HepG2 (cell line): ENCODE results near the gene LHFPL2. TPM values are rescaled to one million over a fixed set of nuclear protein-coding genes. Genes with fewer than 3 reads are reported as not detected.

Experiments
- ATAC-seq: fragments of 200-7000 bp; cut with Tn5 transposase; 3 replicates; pipeline ENCODE4 v1.9.1; 2020; ENCODE audit warnings: mild to moderate bottlenecking, moderate library complexity
- BruUV-seq: library from RNA; stranded (reverse); fragments of 400-500 nt; replicated peaks from 2 replicates; lab custom pipeline; 2021; lab: Mats Ljungman, UMichigan
- CTCF ChIA-PET: fragments of 300-600 bp; formaldehyde crosslinking; extraction: SDS; loops from one replicate; lab custom pipeline; 2021; ENCODE audit warnings: low total read pairs, inconsistent platforms, low intra/inter-chr PET ratio; lab: Yijun Ruan, JAX
- POLR2A ChIA-PET: fragments of 350-600 bp; sonication (Branson Sonifier 250); formaldehyde crosslinking; loops from one replicate; lab custom pipeline; 2020; ENCODE audit warnings: antibody characterized with exemption, inconsistent platforms; lab: Yijun Ruan, JAX
- DNase-seq: peaks from one replicate; pipeline ENCODE4 v3.0.0-alpha.2; 2015; ENCODE audit warnings: low spot score
- FAIRE-seq: peaks from 3 replicates; lab custom pipeline; 2011; peaks lifted over from hg19 to GRCh38; lab: Jason Lieb, UNC
- H2AFZ ChIP-seq: one replicate; pipeline ENCODE4 v1.6.1; 2011; ENCODE audit warnings: low read length, inconsistent platforms
- H3K27ac ChIP-seq: fragments of 300-600 bp; 3 replicates; pipeline ENCODE4 v1.8.0; 2011; ENCODE audit warnings: mixed run types, mild to moderate bottlenecking, mixed read lengths, low read length, inconsistent platforms; ENCODE audit not compliant: insufficient read depth; ENCODE audit errors: extremely low read length
- H3K27me3 ChIP-seq, 2 experiments: fragments of 200-600 bp in 1 of 2; 2 replicates in 1 of 2; 3 replicates in 1 of 2; pipeline versions ENCODE4 v1.6.0 to v1.8.0; 2011; ENCODE audit warnings: low read length in 2 of 2, mild to moderate bottlenecking in 2 of 2, moderate library complexity in 2 of 2, inconsistent platforms in 1 of 2; ENCODE audit not compliant: insufficient read depth in 2 of 2, control insufficient read depth in 1 of 2
- H3K36me3 ChIP-seq, 2 experiments: fragments of 200-600 bp in 1 of 2; replicated peaks in 1 of 2; 2 replicates in 1 of 2; 3 replicates in 1 of 2; pipeline versions ENCODE4 v1.5.1 to v1.8.0; 2011; ENCODE audit warnings: low read length in 2 of 2, inconsistent platforms in 1 of 2; ENCODE audit not compliant: insufficient read depth in 2 of 2, control insufficient read depth in 1 of 2
- H3K4me1 ChIP-seq: 2 replicates; pipeline ENCODE4 v1.5.1; 2012; ENCODE audit warnings: low read length, inconsistent platforms; ENCODE audit not compliant: insufficient read depth
- H3K4me2 ChIP-seq: 2 replicates; pipeline ENCODE4 v1.6.0; 2011; ENCODE audit warnings: low read depth, low read length, inconsistent platforms
- H3K4me3 ChIP-seq, 3 experiments: fragments of 200-600 bp in 1 of 3; sonication (generic), shearing (Covaris generic) in 1 of 3; replicated peaks in 1 of 3; 2 replicates each; pipeline ENCODE4 v1.5.1; 2011 to 2016; ENCODE audit warnings: low read length in 3 of 3, inconsistent platforms in 2 of 3, low read depth in 2 of 3, mild to moderate bottlenecking in 2 of 3, control low read depth in 1 of 3, mixed read lengths in 1 of 3; ENCODE audit not compliant: insufficient read depth in 1 of 3
- H3K79me2 ChIP-seq: one replicate; pipeline ENCODE4 v1.6.1; 2011; ENCODE audit warnings: low read length, inconsistent platforms; ENCODE audit not compliant: insufficient read depth
- H3K9ac ChIP-seq: 2 replicates; pipeline ENCODE4 v1.6.0; 2011; ENCODE audit warnings: mild to moderate bottlenecking, low read depth, low read length, inconsistent platforms; ENCODE audit not compliant: insufficient read depth
- H3K9me3 ChIP-seq: 2 replicates; pipeline ENCODE4 v1.5.1; 2012; ENCODE audit warnings: mild to moderate bottlenecking, low read length
- H4K20me1 ChIP-seq: 2 replicates; pipeline ENCODE4 v1.6.0; 2011; ENCODE audit warnings: inconsistent platforms, mild to moderate bottlenecking, low read length, moderate library complexity; ENCODE audit not compliant: insufficient read depth
- HHEX ChIP-seq: IDR thresholded peaks from 2 replicates; pipeline ENCODE4 v1.6.1; 2016; ENCODE audit warnings: control low read depth
- KAT7 ChIP-seq: IDR thresholded peaks from 2 replicates; pipeline ENCODE4 v1.6.1; 2018; ENCODE audit warnings: borderline replicate concordance, missing compliant biosample characterization
- KLF9 ChIP-seq: IDR thresholded peaks from 2 replicates; pipeline ENCODE4 v1.6.1; 2016; ENCODE audit warnings: low read depth
- PHF21A ChIP-seq: sonication (generic); formaldehyde crosslinking; IDR thresholded peaks from 2 replicates; pipeline ENCODE4 v1.5.0; 2020; ENCODE audit warnings: mild to moderate bottlenecking, missing genetic modification reagents
- RARG ChIP-seq: sonication (generic); formaldehyde crosslinking; IDR thresholded peaks from 2 replicates; pipeline ENCODE4 v1.4.0; 2020; ENCODE audit warnings: low read depth, mild to moderate bottlenecking, missing genetic modification reagents
- RBFOX2 ChIP-seq: fragments of 200-400 bp; formaldehyde crosslinking; IDR thresholded peaks from 2 replicates; pipeline ENCODE4 v1.6.1; 2017; ENCODE audit warnings: low read depth, mild to moderate bottlenecking, low read length
- SOX6 ChIP-seq, 2 experiments: fragments of 450-650 bp in 1 of 2; sonication (generic) in 1 of 2; formaldehyde crosslinking in 1 of 2; IDR thresholded peaks; 2 replicates each; pipeline versions ENCODE4 v1.4.0 to v1.6.1; 2017 to 2020; ENCODE audit warnings: antibody characterized with exemption in 1 of 2, mild to moderate bottlenecking in 1 of 2, missing genetic modification reagents in 1 of 2
- ZMYM3 ChIP-seq: sonication (generic); formaldehyde crosslinking; IDR thresholded peaks from 2 replicates; pipeline ENCODE4 v1.5.1; 2020; ENCODE audit warnings: mild to moderate bottlenecking, missing genetic modification reagents
- WGBS: methylation state at CpG from one replicate; pipeline ENCODE4 v1.1.6; 2017; ENCODE audit warnings: low lambda C conversion rate; 5-methylcytosine and 5-hydroxymethylcytosine counted together
- in situ Hi-C: cut with HindIII; loops from 2 replicates; pipeline ENCODE4 v1.10.0; 2017; ENCODE audit warnings: low pct_unique_long_range_greater_than_20kb; ENCODE audit not compliant: extremely low pct_ligation_motif_present
- intact Hi-C: fragments of 100-400 bp; cut with micrococcal nuclease; formaldehyde crosslinking; loops from one replicate; pipeline ENCODE4 v1.10.0; 2022; ENCODE audit not compliant: unreplicated experiment
- polyA plus RNA-seq, 8 experiments: library from polyadenylated mRNA; depleted of rRNA in 3 of 8; stranded (reverse) in 7 of 8; unstranded in 1 of 8; fragments of >200 nt; fragmentation: Illumina TruSeq in 4 of 8; extraction: Trizol in 4 of 8; gene quantifications; 2 replicates each; pipeline versions ENCODE4 v1.2.1 to v1.2.3, GENCODE V29; 2011 to 2016; ENCODE audit warnings: low read depth in 4 of 8, missing spikeins in 1 of 8, mixed read lengths in 1 of 8; ENCODE audit not compliant: insufficient read depth in 1 of 8
- total RNA-seq, 5 experiments: library from RNA; depleted of rRNA; stranded (reverse); fragments of >200 nt; fragmentation: Illumina TruSeq; extraction: Trizol; gene quantifications; 2 replicates each; pipeline ENCODE4 v1.2.3, GENCODE V29; 2016; ENCODE audit warnings: low read depth in 1 of 5
- TF ChIP-seq, protein P1 (sequence below): sonication (generic); formaldehyde crosslinking; IDR thresholded peaks from 2 replicates; pipeline ENCODE4 v1.9.0; 2021; ENCODE audit warnings: mild to moderate bottlenecking, missing genetic modification reagents
- TF ChIP-seq, protein P2 (sequence below): sonication (generic); formaldehyde crosslinking; IDR thresholded peaks from 2 replicates; pipeline ENCODE4 v1.4.0; 2020; ENCODE audit warnings: mild to moderate bottlenecking, missing genetic modification reagents, borderline replicate concordance

The LHFPL2 gene
- total and polyA plus RNA-seq, 2 of the 13 experiments (the other 11 are each of a cell fraction or from before 2014, with no cell fraction given), result 6.0 to 20.0 TPM

- ChIA-PET CTCF (no interaction called here), POLR2A (no interaction called here)
- DNase-seq (no peak), FAIRE-seq (no peak), ATAC-seq (no peak)
- no peak overlapping the region for H3K4me2 ChIP-seq
- no peaks in the 10 kb centered on the region for H3K79me2 ChIP-seq
- BruUV-seq, result no TSS peak
- no peaks in the 10 kb centered on the region for H3K9me3 ChIP-seq
- H4K20me1 ChIP-seq, result no peaks in the 10 kb centered on the region
- no peaks in the 10 kb centered on the region for H3K27me3 ChIP-seq
- no peak overlapping the region for H2AFZ ChIP-seq
- H3K27ac ChIP-seq, result no peak overlapping the region
- in situ Hi-C loops (no loop called here), intact Hi-C loops (no loop called here)
- WGBS, result 27% methylated on average over 2 of the region's 2 CpGs
- H3K4me3 ChIP-seq, result no peak overlapping the region
- no peaks in the 10 kb centered on the region for H3K36me3 ChIP-seq
- no peak for TF ChIP-seq RBFOX2
- no peak for TF ChIP-seq HHEX (CRISPR knock-in tag)
- TF ChIP-seq PHF21A (CRISPR knock-in tag), result no peak
- TF ChIP-seq RARG (CRISPR knock-in tag), result no peak
- peaks cover 37% of the 10 kb centered on the region for H3K4me1 ChIP-seq
- H3K9ac ChIP-seq, result no peak overlapping the region
Measured at GRCh38 chr5:78670701-78671269, 22.2 kb upstream of the LHFPL2 start.

DNA sequence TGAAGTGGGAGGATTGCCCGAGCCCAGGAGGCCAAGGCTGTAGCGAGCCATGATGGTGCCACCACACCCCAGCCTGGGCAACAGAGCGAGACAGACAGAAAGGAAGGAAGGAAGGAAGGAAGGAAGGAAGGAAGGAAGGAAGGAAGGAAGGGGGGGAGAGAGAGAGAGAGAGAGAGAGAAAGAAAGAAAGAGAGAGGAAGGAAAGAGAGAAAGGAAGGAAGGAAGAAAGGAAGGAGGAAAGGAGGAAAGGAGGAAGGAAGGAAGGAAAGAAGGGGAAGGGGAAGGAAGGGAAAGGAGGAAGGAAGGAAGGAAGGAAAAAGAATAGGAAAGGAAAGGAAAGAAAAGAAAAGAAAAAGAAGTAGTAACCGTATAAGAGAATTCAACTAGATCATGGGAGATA is 20.8 kb upstream of the LHFPL2 start:
- Histone ChIP-seq H3K9ac (no peak overlapping the region), H3K36me3 (no peaks in the 10 kb centered on the region), H3K27me3 (no peaks in the 10 kb centered on the region), H3K4me3 (no peak overlapping the region), H3K27ac (no peak overlapping the region), H2AFZ (no peak overlapping the region), H3K4me1 (peaks cover 33% of the 10 kb centered on the region), H3K4me2 (no peak overlapping the region), H4K20me1 (no peaks in the 10 kb centered on the region), H3K79me2 (no peaks in the 10 kb centered on the region), H3K9me3 (no peaks in the 10 kb centered on the region)
- no peak for ATAC-seq
- FAIRE-seq, result no peak
- 86% methylated on average over 4 of the region's 4 CpGs for WGBS
- BruUV-seq, result no TSS peak
- intact Hi-C loops (no loop called here), in situ Hi-C loops (no loop called here)
- ChIA-PET POLR2A (no interaction called here), CTCF (no interaction called here)
- no peak for DNase-seq
- TF ChIP-seq, protein P1, sequence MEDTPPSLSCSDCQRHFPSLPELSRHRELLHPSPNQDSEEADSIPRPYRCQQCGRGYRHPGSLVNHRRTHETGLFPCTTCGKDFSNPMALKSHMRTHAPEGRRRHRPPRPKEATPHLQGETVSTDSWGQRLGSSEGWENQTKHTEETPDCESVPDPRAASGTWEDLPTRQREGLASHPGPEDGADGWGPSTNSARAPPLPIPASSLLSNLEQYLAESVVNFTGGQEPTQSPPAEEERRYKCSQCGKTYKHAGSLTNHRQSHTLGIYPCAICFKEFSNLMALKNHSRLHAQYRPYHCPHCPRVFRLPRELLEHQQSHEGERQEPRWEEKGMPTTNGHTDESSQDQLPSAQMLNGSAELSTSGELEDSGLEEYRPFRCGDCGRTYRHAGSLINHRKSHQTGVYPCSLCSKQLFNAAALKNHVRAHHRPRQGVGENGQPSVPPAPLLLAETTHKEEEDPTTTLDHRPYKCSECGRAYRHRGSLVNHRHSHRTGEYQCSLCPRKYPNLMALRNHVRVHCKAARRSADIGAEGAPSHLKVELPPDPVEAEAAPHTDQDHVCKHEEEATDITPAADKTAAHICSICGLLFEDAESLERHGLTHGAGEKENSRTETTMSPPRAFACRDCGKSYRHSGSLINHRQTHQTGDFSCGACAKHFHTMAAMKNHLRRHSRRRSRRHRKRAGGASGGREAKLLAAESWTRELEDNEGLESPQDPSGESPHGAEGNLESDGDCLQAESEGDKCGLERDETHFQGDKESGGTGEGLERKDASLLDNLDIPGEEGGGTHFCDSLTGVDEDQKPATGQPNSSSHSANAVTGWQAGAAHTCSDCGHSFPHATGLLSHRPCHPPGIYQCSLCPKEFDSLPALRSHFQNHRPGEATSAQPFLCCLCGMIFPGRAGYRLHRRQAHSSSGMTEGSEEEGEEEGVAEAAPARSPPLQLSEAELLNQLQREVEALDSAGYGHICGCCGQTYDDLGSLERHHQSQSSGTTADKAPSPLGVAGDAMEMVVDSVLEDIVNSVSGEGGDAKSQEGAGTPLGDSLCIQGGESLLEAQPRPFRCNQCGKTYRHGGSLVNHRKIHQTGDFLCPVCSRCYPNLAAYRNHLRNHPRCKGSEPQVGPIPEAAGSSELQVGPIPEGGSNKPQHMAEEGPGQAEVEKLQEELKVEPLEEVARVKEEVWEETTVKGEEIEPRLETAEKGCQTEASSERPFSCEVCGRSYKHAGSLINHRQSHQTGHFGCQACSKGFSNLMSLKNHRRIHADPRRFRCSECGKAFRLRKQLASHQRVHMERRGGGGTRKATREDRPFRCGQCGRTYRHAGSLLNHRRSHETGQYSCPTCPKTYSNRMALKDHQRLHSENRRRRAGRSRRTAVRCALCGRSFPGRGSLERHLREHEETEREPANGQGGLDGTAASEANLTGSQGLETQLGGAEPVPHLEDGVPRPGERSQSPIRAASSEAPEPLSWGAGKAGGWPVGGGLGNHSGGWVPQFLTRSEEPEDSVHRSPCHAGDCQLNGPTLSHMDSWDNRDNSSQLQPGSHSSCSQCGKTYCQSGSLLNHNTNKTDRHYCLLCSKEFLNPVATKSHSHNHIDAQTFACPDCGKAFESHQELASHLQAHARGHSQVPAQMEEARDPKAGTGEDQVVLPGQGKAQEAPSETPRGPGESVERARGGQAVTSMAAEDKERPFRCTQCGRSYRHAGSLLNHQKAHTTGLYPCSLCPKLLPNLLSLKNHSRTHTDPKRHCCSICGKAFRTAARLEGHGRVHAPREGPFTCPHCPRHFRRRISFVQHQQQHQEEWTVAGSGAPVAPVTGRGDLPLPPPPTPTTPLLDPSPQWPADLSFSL (CRISPR knock-in tag), result no peak
- TF ChIP-seq KLF9 (no peak), ZMYM3 (CRISPR knock-in tag) (no peak), KAT7 (CRISPR knock-in tag) (no peak), SOX6 (IDR thresholded peaks at IDR 0.05) (no peak), SOX6 (CRISPR knock-in tag; IDR thresholded peaks at IDR 0.05) (no peak)
- TF ChIP-seq, protein P2, sequence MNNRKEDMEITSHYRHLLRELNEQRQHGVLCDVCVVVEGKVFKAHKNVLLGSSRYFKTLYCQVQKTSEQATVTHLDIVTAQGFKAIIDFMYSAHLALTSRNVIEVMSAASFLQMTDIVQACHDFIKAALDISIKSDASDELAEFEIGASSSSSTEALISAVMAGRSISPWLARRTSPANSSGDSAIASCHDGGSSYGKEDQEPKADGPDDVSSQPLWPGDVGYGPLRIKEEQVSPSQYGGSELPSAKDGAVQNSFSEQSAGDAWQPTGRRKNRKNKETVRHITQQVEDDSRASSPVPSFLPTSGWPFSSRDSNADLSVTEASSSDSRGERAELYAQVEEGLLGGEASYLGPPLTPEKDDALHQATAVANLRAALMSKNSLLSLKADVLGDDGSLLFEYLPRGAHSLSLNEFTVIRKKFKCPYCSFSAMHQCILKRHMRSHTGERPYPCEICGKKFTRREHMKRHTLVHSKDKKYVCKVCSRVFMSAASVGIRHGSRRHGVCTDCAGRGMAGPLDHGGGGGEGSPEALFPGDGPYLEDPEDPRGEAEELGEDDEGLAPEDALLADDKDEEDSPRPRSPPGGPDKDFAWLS (CRISPR knock-in tag), result no peak
